ENCODE results near the gene NRG2.

The NRG2 gene

DNA sequence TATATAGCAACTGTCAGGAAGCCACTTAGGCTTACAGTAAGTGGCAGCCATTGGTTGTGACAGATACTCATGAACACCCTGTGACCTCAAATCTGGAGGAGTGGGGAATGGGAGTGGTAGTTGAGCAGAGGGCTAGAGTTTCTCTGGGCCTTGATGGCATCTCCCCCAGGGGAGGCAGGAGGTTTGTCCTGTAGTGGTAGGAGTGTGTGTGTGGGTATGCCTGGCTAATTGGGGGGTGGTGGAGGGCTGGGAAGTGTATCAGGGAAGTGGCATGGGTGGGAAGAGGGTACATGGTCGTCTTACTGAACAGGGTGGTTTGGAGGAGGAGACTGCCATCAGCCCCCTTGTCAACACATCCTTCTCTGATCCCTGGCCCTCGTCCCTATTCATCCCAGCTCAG is 176.0 kb downstream of the NRG2 start:
- no peak overlapping the region for H3K27ac Mint-ChIP-seq
- no peaks in the 10 kb centered on the region for H3K36me3 Mint-ChIP-seq
- no peaks in the 10 kb centered on the region for H3K9me3 Mint-ChIP-seq
- H3K27me3 Mint-ChIP-seq, result peaks cover 12% of the 10 kb centered on the region
- no peak for ATAC-seq (ENCODE audit: low read depth)
- peaks cover 4% of the 10 kb centered on the region for H3K4me1 Mint-ChIP-seq
- no peak overlapping the region for H3K4me3 Mint-ChIP-seq
- no peak for DNase-seq (ENCODE audit: low spot score in 2 of 2)

DNA sequence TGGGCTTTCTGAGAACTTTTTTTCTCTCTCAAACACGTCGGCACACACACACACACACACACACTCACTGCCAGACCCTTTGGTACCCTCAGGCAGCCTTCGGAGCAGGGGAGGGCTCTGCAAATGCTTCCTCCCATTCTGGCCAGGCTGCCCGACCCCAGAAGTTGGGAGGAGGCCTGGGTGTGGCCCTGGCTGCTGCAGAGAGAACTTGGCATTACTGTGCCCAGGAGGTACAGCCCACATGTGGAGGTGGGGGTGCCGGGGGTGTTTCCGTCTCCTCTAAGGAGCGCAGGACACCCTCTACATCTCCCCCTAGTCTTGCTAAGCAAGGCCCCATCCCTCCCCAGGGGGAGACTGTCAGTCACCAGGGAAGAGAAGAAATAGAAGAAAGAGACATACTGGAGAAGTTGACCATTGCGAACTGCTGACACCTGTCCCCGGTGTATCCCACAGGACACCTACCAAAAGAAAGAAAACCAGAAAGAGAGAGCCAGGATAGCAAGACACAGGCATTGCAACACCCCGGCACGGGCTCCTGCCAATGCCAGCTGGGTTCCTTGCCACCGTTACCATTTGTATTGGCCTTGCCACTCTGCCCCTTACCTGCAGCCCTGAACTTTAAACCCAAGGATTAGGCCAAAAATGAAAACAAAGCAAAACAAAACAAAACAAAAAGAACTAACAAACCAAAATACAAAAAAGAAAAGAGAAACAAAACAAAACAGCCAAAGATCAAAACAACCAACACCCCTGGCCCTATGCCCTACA is 178.2 kb downstream of the NRG2 start:
- peaks cover 11% of the 10 kb centered on the region for H3K27me3 Mint-ChIP-seq
- H3K27ac Mint-ChIP-seq, result no peak overlapping the region
- DNase-seq (ENCODE audit: low spot score in 2 of 2), result no peak
- H3K36me3 Mint-ChIP-seq, result no peaks in the 10 kb centered on the region
- H3K4me3 Mint-ChIP-seq, result no peak overlapping the region
- H3K4me1 Mint-ChIP-seq, result peaks cover 4% of the 10 kb centered on the region
- no peaks in the 10 kb centered on the region for H3K9me3 Mint-ChIP-seq
- no peak for ATAC-seq (ENCODE audit: low read depth)

DNA sequence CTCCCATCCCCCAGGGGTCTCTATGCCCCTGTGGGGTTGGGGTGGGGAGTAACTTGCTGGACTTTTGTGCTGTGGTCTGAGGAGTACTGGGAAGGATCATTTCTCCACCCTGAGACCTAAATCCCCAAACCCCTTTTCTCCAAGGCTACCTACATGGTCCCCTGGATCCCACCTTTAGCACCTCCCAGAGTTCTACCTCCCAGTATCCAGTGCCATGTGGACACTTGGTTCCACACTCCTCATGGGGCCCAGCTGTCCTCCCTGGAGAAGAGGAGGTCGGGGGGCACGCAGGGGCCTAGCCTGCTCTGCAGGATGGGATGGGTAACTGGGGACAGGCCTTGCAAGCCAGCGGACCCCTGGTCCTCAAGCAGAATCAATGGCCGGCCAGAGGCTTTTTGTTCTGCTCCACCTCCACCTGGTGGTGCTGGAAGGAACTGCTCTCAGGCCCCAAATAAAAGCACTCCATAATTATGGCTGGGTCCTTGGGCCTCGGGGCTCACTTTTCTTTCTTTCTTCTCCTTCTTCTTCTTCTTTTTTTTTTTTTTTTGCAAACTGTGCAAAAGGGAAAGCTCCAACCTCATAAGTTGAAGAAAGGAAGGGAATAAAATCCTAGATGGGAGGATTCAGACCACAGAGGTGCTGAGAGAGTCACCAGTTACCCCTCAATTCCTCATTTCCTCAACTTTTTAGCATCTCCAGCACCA is 179.1 kb downstream of the NRG2 start:
- Mint-ChIP-seq H3K4me1 (peaks cover 4% of the 10 kb centered on the region), H3K27me3 (peaks cover 12% of the 10 kb centered on the region), H3K27ac (no peak overlapping the region), H3K36me3 (no peaks in the 10 kb centered on the region), H3K4me3 (no peak overlapping the region), H3K9me3 (no peaks in the 10 kb centered on the region)
- peak; percentile 58 to 59 for DNase-seq (ENCODE audit: low spot score in 2 of 2)
- peak; percentile 64 for ATAC-seq (ENCODE audit: low read depth)

DNA sequence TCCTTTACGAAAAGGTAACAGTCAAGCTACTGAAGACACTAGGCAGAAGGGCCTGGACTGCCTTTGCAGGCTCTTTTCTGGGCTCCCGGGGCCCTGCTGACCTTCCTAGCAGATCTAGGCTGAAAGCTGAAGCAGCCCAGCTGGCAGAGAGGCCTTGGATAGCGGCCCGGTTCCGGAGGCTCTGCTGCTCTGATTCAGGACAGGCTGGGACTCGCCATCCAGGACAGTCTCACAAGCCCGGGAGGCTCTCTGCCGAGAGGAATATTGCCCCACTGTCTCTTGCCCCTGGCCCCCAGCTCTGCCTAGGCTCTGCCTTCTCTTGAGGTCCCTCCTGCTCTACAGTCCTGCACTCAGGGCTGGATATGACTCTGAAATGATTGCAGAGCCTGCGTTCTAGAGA is 179.7 kb downstream of the NRG2 start:
- Mint-ChIP-seq H3K27ac (no peak overlapping the region), H3K27me3 (peaks cover 11% of the 10 kb centered on the region), H3K4me1 (peaks cover 4% of the 10 kb centered on the region), H3K9me3 (no peaks in the 10 kb centered on the region), H3K36me3 (no peaks in the 10 kb centered on the region), H3K4me3 (no peak overlapping the region)
- ATAC-seq (ENCODE audit: low read depth) (no peak), DNase-seq (ENCODE audit: low spot score in 2 of 2) (no peak)

DNA sequence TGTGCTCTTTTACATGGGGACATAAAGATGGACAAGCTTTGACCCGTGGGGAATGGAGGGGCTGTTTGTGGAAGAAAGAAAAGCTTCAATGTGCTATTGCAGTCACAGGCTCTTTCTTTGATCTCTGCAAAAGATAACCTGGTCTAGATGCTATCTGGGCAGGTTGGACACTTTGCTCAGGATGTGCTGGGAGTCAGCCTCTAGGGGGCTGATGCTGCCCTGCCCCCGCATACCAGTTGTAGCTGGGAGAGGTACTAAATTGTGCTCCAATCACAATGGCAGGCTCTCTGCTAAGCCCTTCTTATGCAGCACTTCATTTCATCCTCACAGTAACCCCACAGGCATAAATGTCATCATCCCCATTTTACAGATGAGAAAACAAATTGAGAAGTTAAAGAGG is 180.3 kb downstream of the NRG2 start:
- H3K27me3 Mint-ChIP-seq, result peaks cover 9% of the 10 kb centered on the region
- no peak for ATAC-seq (ENCODE audit: low read depth)
- no peaks in the 10 kb centered on the region for H3K9me3 Mint-ChIP-seq
- no peak for DNase-seq (ENCODE audit: low spot score in 2 of 2)
- H3K27ac Mint-ChIP-seq, result no peak overlapping the region
- H3K36me3 Mint-ChIP-seq, result no peaks in the 10 kb centered on the region
- H3K4me1 Mint-ChIP-seq, result peaks cover 4% of the 10 kb centered on the region
- no peak overlapping the region for H3K4me3 Mint-ChIP-seq

DNA sequence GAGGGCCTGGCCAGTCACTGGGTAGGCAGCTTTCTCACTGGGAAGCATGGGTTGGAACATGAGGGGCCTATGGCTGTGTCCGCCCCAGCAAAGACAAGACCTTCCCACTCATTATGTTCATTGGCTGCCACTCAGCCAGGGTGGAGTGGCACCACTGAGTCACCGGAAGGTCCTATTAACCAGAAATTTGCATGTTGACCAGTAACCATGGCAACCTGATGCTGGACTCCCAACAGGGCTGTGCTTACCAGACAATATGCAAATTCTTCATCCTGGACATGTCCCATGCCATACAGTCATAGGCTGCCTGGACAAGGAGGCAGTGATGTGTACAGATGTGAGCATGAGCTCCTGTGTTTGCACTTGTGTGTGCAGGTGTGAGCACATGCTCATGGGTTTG is 180.8 kb downstream of the NRG2 start:
- Mint-ChIP-seq H3K27me3 (peaks cover 7% of the 10 kb centered on the region), H3K4me1 (peaks cover 4% of the 10 kb centered on the region), H3K36me3 (no peaks in the 10 kb centered on the region), H3K9me3 (no peaks in the 10 kb centered on the region), H3K27ac (no peak overlapping the region), H3K4me3 (no peak overlapping the region)
- DNase-seq (ENCODE audit: low spot score in 2 of 2) (no peak), ATAC-seq (ENCODE audit: low read depth) (peak; percentile 29)

DNA sequence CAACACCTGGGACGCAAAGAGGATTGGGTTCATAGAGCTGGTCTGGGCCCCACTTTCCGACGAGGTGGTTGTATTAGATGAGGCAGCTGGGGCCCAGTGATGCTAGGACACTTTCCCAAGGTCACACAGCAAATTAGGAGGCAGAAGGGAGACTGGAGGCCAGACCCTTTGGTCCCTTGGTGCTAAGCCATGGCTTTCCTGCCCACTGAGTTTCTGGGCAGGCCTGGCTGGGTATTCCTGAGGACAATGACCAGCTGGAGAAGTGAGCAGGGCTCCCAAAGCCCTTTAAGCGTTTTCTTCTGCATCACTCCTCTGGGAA is 181.3 kb downstream of the NRG2 start:
- Mint-ChIP-seq H3K4me3 (no peak overlapping the region), H3K9me3 (no peaks in the 10 kb centered on the region), H3K4me1 (peaks cover 4% of the 10 kb centered on the region), H3K36me3 (no peaks in the 10 kb centered on the region), H3K27me3 (peaks cover 7% of the 10 kb centered on the region), H3K27ac (no peak overlapping the region)
- DNase-seq (ENCODE audit: low spot score in 2 of 2) (no peak), ATAC-seq (ENCODE audit: low read depth) (no peak)

DNA sequence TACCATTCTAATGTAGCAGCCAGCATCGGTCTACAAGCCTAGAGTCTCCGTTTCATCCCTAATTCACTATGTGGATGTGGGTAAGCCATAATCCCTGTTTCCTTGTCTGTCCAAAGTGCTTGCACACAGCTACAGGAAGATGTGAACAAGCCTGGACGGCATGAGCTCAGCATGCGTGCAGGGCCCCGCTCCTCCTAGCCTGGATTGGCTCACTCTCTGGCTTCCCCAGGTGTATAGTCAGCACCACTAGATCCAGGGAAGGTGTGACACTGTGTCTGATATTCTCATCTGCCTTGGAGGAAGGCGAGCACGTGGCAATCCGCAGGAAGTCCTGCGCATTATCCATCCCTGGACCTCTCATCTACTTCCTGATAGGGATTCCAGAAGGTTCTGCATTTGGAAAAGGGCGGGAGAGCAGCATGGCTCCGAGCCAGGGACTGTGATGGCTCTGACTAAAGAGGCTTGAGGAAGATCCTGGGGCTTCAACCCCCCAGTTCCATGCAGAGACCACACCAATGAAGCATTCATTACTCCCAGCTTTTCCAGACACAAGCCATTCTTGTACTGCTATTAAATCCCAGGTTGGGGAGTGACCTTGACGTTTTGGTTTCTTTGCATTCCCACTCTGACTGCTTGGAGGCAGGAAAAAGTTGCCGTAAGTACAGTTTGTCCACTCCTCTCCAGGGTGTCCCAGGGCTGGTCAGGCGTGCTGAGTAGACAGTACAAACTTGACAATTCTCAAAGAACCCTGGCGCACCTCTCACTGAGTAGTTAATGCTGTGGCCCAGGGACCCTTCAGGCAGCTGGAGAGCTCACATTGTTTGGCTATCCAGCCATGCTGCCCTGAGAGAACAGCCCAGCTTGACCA is 181.8 kb downstream of the NRG2 start:
- H3K27me3 Mint-ChIP-seq, result peaks cover 4% of the 10 kb centered on the region
- no peaks in the 10 kb centered on the region for H3K36me3 Mint-ChIP-seq
- DNase-seq (ENCODE audit: low spot score in 2 of 2) (no peak), ATAC-seq (ENCODE audit: low read depth) (no peak)
- no peak overlapping the region for H3K27ac Mint-ChIP-seq
- H3K4me3 Mint-ChIP-seq, result no peak overlapping the region
- H3K9me3 Mint-ChIP-seq, result no peaks in the 10 kb centered on the region
- H3K4me1 Mint-ChIP-seq, result peaks cover 4% of the 10 kb centered on the region

DNA sequence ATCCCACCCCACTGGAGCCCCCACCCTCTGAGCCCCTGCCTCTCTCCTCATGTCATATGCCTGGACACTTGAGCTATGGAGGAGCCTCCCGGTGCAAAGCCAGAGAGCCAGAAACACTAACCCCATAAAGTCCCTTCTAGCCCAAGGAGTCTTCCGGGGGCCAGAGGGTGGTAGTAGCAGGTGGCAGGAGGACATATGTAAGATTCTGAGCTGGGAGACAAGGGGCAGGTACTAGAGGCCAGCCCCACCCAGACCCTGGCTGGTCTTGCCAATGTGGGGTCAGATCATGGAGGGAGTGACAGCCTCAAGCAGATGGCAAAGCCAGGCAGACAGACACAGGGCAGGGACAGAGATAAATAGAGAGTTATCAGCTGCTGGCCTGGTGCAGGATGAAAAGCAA is 184.1 kb downstream of the NRG2 start:
- Mint-ChIP-seq H3K36me3 (no peaks in the 10 kb centered on the region), H3K27ac (no peak overlapping the region), H3K4me3 (no peak overlapping the region), H3K4me1 (peaks cover 4% of the 10 kb centered on the region), H3K27me3 (peaks cover 2% of the 10 kb centered on the region), H3K9me3 (no peaks in the 10 kb centered on the region)
- ATAC-seq (ENCODE audit: low read depth), result no peak
- no peak for DNase-seq (ENCODE audit: low spot score in 2 of 2)

DNA sequence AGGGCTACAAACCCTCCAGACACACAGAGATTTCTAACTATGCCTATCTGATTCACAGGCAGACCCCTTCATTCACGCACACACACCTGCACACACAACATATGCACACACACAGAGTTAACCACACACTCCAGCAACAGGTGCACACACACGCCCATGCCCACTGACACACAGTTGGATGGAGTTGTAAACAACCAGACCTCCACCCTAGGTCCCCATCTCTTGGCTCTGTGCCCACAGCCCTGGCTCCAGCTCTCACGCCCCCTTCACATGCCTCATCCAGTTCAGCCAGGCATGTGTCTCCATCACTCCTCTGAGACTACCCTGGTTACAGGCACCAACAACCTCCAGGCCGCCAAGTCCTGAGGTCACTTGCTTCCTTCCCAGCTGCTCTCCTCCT is 186.4 kb downstream of the NRG2 start:
- no peak overlapping the region for H3K4me3 Mint-ChIP-seq
- no peak overlapping the region for H3K27ac Mint-ChIP-seq
- ATAC-seq (ENCODE audit: low read depth) (no peak), DNase-seq (ENCODE audit: low spot score in 2 of 2) (no peak)
- H3K27me3 Mint-ChIP-seq, result peaks cover 2% of the 10 kb centered on the region
- H3K9me3 Mint-ChIP-seq, result no peaks in the 10 kb centered on the region
- H3K36me3 Mint-ChIP-seq, result no peaks in the 10 kb centered on the region
- H3K4me1 Mint-ChIP-seq, result no peaks in the 10 kb centered on the region

DNA sequence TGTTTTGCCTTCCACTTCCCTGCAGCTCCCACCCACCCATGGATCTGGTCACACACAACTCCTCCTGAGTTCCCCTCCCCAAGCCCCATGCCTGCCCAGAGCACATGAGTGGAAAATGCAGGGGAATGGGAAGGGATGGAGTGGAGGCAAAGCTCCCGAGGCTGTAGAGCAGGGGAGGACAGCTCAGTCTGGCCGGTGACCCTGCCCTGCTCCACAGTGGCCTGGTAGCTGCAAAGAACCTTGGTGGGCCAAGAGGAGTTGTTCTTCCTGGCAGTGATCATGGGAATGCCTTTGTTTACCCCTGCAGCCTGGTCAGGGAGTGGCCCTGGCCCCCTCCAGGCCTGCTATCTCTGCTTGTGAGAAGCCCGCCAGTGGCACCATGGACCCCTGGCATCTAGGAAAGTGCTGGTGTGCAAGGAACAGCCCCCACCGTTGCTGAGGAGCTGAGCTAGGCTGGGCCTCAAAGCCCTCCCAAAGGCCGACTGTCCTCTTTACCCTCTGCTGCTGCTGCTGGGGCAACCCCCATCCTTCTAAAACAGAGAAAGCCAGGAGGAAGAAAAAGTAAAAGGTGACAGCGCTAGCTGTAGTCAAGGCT is 187.1 kb downstream of the NRG2 start:
- H3K4me3 Mint-ChIP-seq, result no peak overlapping the region
- H3K27ac Mint-ChIP-seq, result no peak overlapping the region
- no peaks in the 10 kb centered on the region for H3K36me3 Mint-ChIP-seq
- peaks cover 2% of the 10 kb centered on the region for H3K27me3 Mint-ChIP-seq
- ATAC-seq (ENCODE audit: low read depth) (no peak), DNase-seq (ENCODE audit: low spot score in 2 of 2) (no peak)
- no peaks in the 10 kb centered on the region for H3K4me1 Mint-ChIP-seq
- H3K9me3 Mint-ChIP-seq, result no peaks in the 10 kb centered on the region

DNA sequence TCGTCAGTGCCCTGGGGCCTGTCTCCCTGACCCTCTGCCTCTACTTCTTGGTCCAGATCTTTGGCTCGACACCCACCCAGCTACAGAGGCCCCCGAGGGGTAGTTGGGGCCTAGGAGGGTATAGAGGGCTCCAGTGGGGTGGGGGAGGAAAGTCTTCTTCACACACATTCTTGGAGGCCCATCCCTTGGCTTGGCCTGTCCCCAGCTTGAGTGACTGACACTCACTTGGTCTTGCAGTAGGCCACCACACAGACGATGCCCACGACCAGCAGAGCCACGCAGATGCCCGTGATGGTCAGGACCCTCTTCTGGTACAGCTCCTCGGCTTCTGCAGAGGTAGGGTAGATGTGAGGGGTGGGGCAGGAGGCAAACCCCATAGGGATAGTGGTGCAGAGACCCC is 187.6 kb downstream of the NRG2 start:
- no peaks in the 10 kb centered on the region for H3K9me3 Mint-ChIP-seq
- H3K36me3 Mint-ChIP-seq, result no peaks in the 10 kb centered on the region
- no peak for DNase-seq (ENCODE audit: low spot score in 2 of 2)
- H3K4me3 Mint-ChIP-seq, result no peak overlapping the region
- no peak overlapping the region for H3K27ac Mint-ChIP-seq
- no peak for ATAC-seq (ENCODE audit: low read depth)
- no peaks in the 10 kb centered on the region for H3K4me1 Mint-ChIP-seq
- peaks cover 2% of the 10 kb centered on the region for H3K27me3 Mint-ChIP-seq

DNA sequence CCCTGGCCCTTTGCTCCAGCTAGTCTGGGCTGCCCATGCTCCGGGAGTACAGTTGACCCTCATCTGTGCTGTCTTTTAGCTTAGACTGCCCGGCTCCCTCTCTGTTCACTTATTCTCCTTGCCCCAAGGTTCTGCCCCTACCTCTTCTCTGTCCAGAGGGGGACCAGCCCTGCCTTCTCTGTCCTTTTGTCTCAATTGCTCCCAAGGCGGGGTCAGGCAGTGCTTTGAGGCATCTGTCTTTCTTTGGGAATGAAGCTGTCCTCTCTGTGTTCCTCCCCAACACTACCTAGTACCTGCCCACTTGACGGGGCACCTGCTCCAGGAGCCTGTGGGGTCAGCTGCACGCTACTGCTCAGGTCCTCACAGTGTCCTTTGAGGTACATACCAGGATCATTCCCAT is 188.1 kb downstream of the NRG2 start:
- Mint-ChIP-seq H3K9me3 (no peaks in the 10 kb centered on the region), H3K36me3 (no peaks in the 10 kb centered on the region), H3K4me1 (peaks cover 1% of the 10 kb centered on the region), H3K27ac (no peak overlapping the region), H3K27me3 (peaks cover 2% of the 10 kb centered on the region), H3K4me3 (no peak overlapping the region)
- DNase-seq (ENCODE audit: low spot score in 2 of 2), result no peak
- no peak for ATAC-seq (ENCODE audit: low read depth)

DNA sequence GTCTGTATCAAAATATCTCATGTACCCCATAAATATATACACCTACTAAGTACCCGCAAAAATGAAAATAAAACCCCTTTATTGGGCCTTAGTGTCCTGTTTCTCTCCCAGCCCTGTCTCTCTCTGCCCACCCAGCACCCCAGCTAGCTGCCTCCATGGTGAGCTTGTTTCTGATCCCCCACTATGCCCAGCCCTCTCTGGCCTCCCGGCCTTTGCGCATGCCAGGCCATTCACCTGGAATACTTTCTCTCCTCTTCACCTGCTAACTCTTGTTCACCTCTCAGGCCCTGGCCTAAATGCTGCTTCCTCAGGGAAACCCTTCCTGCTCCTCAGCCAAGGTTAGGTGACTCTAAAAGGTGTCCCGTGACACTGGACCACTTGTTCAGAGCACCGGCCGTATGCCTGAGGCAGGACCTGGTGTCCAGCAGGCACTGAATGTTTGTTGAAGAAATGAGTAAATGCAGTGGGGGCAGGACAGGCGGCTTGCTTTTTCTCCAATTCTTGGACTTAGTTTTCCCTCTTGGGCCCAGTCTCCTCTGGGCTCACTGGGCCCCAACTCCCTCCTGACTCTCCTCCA is 189.0 kb downstream of the NRG2 start:
- Mint-ChIP-seq H3K4me3 (no peak overlapping the region), H3K4me1 (peaks cover 8% of the 10 kb centered on the region), H3K27ac (no peak overlapping the region), H3K36me3 (no peaks in the 10 kb centered on the region), H3K9me3 (no peaks in the 10 kb centered on the region), H3K27me3 (peaks cover 2% of the 10 kb centered on the region)
- no peak for ATAC-seq (ENCODE audit: low read depth)
- no peak for DNase-seq (ENCODE audit: low spot score in 2 of 2)

Measured in memory B cell (primary cell).